Nephron (organoid): Measurements from ENCODE around the gene PTPRA.
"Not testable (repeated sequence)": the region's sequence is repeated elsewhere in the genome, so short reads cannot be mapped to it uniquely, and the experiment has no call there.

Experiments
- H3K27ac Mint-ChIP-seq, 3 experiments: 2 replicates each; pipeline ENCODE4 v1.8.0; 2020; ENCODE audit warnings: mixed read lengths in 3 of 3, mild to moderate bottlenecking in 2 of 3, moderate library complexity in 1 of 3
- H3K27me3 Mint-ChIP-seq: 2 replicates; pipeline ENCODE4 v1.8.0; 2021; ENCODE audit warnings: low read depth, mild to moderate bottlenecking, moderate library complexity, mixed read lengths
- H3K36me3 Mint-ChIP-seq: 2 replicates; pipeline ENCODE4 v1.8.0; 2020; ENCODE audit warnings: low read depth, mixed read lengths
- H3K4me1 Mint-ChIP-seq: 2 replicates; pipeline ENCODE4 v1.8.0; 2020; ENCODE audit warnings: mixed read lengths
- H3K4me3 Mint-ChIP-seq, 3 experiments: 2 replicates each; pipeline ENCODE4 v1.8.0; 2020; ENCODE audit warnings: mild to moderate bottlenecking in 3 of 3, mixed read lengths in 3 of 3, moderate library complexity in 2 of 3
- H3K9me3 Mint-ChIP-seq: 2 replicates; pipeline ENCODE4 v1.8.0; 2020; ENCODE audit warnings: mixed read lengths
- TF ChIP-seq, protein P1 (sequence below), 3 experiments: fragments of 200-600 bp; sonication (generic); IDR thresholded peaks; one replicate each; pipeline ENCODE4 v1.5.0; 2021; ENCODE audit warnings: antibody characterized with exemption in 3 of 3; ENCODE audit not compliant: unreplicated experiment in 3 of 3

The PTPRA gene, protein sequence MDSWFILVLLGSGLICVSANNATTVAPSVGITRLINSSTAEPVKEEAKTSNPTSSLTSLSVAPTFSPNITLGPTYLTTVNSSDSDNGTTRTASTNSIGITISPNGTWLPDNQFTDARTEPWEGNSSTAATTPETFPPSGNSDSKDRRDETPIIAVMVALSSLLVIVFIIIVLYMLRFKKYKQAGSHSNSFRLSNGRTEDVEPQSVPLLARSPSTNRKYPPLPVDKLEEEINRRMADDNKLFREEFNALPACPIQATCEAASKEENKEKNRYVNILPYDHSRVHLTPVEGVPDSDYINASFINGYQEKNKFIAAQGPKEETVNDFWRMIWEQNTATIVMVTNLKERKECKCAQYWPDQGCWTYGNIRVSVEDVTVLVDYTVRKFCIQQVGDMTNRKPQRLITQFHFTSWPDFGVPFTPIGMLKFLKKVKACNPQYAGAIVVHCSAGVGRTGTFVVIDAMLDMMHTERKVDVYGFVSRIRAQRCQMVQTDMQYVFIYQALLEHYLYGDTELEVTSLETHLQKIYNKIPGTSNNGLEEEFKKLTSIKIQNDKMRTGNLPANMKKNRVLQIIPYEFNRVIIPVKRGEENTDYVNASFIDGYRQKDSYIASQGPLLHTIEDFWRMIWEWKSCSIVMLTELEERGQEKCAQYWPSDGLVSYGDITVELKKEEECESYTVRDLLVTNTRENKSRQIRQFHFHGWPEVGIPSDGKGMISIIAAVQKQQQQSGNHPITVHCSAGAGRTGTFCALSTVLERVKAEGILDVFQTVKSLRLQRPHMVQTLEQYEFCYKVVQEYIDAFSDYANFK

DNA sequence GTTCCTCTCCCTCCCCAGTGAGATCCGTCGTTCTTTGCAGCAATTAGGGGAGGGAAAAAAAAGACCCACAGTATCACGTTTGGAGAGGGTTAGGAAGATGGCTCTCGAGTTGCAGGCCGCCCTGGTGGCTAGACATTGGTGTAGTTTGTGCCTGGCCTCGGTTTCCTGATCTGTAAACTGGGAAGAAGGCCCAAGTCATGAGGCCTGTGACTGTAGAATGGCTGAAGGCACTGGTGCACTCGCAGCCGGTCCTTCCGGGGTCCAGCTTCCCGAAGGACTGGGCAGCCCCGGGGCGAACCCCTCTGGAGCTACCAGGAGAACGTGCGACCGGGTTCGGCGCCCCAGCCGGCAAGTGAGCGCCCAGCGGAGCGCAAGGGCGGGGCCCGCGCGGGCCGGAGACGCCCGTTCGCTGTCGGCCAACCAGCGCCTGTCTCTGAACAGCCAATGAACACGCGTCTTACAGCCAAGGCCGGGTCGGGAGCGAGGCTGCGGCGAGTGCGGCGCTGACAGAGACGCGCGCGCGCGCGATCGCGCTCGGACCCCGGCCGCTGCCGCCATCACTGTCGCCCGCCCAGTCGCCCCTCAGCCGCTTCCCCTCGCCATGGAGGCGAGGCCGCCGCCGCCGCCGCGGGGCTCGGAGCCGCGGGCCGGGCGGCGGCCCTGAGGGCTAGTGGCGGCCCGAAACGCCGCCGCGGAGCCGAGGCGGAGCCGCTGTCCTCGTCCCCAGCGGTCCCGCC is at the start of gene PTPRA:
Gene PTPRA (plus strand): TSS at position 472 of the 737 bp plus-strand sequence. CDS start 90,797 bp downstream, outside the sequence.
- H3K27me3 Mint-ChIP-seq, result peaks cover 21% of the 10 kb centered on the region
- H3K4me3 Mint-ChIP-seq, result peak within 1 kb of the TSS; percentile 88 to 97 (median 92)
- TF ChIP-seq, protein P1, sequence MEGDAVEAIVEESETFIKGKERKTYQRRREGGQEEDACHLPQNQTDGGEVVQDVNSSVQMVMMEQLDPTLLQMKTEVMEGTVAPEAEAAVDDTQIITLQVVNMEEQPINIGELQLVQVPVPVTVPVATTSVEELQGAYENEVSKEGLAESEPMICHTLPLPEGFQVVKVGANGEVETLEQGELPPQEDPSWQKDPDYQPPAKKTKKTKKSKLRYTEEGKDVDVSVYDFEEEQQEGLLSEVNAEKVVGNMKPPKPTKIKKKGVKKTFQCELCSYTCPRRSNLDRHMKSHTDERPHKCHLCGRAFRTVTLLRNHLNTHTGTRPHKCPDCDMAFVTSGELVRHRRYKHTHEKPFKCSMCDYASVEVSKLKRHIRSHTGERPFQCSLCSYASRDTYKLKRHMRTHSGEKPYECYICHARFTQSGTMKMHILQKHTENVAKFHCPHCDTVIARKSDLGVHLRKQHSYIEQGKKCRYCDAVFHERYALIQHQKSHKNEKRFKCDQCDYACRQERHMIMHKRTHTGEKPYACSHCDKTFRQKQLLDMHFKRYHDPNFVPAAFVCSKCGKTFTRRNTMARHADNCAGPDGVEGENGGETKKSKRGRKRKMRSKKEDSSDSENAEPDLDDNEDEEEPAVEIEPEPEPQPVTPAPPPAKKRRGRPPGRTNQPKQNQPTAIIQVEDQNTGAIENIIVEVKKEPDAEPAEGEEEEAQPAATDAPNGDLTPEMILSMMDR (IDR thresholded peaks at IDR 0.05; ENCODE audit: unreplicated experiment in 3 of 3), result no peak
- H3K9me3 Mint-ChIP-seq, result no peaks in the 10 kb centered on the region
- H3K4me1 Mint-ChIP-seq, result peaks cover 47% of the 10 kb centered on the region
- H3K27ac Mint-ChIP-seq, result peak within 1 kb of the TSS; percentile 5 to 78 (median 49)
- H3K36me3 Mint-ChIP-seq, result peaks cover 11% of the 10 kb centered on the region

DNA sequence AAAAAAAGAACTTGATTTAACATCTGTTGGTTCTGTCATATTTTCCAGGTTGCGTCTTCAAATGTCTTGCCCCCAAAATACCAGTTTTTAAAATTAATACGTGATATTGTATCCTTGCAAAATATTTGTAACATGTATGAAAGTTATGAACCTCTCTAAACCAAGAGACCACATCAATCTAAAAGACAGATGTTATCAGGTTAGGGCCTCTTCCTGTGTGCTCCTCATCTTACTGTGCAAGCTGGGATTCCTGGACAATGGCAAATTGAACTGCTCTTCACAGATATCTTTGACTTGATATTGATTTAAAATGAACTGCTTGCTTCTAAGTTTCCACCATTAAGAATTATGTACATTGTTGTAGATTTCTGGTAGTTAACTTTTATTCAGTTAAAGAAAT is 47.5 kb upstream of the PTPRA start:
- TF ChIP-seq, protein P1 (IDR thresholded peaks at IDR 0.05; ENCODE audit: unreplicated experiment in 3 of 3), result no peak
- peaks cover 13% of the 10 kb centered on the region for H3K4me1 Mint-ChIP-seq
- no peaks in the 10 kb centered on the region for H3K36me3 Mint-ChIP-seq
- peak overlapping the region; percentile 65 to 87 (median 83) for H3K27ac Mint-ChIP-seq
- peaks cover 2% of the 10 kb centered on the region for H3K9me3 Mint-ChIP-seq
- H3K4me3 Mint-ChIP-seq, result peak overlapping the region; percentile 72 to 79 (median 76)
- H3K27me3 Mint-ChIP-seq, result peaks cover 12% of the 10 kb centered on the region

DNA sequence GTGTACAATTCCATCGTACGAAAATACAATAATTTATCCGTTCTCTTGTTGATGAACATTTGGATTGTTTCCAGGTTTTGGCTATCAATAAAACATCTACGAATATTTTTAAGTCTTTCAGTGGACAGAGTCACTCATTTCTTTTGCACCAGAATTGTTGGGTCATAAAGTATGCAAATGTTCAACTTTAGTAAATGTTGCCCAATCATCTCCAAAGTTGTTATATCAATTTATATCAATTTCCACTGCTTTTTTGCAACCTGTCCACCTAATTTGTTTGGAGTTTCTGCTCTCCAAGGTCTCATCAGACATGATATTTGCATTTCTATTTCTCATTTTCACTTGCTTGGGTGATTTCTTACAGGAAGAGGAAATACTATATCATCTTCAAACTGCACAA is 46.6 kb upstream of the PTPRA start:
- peaks cover 10% of the 10 kb centered on the region for H3K4me1 Mint-ChIP-seq
- H3K27me3 Mint-ChIP-seq, result peaks cover 9% of the 10 kb centered on the region
- H3K4me3 Mint-ChIP-seq, result peak overlapping the region; percentile 36 to 79 (median 72)
- TF ChIP-seq, protein P1 (IDR thresholded peaks at IDR 0.05; ENCODE audit: unreplicated experiment in 3 of 3), result no peak
- peaks cover 2% of the 10 kb centered on the region for H3K9me3 Mint-ChIP-seq
- H3K27ac Mint-ChIP-seq, result peak overlapping the region; percentile 2 to 87 (median 61)
- no peaks in the 10 kb centered on the region for H3K36me3 Mint-ChIP-seq

DNA sequence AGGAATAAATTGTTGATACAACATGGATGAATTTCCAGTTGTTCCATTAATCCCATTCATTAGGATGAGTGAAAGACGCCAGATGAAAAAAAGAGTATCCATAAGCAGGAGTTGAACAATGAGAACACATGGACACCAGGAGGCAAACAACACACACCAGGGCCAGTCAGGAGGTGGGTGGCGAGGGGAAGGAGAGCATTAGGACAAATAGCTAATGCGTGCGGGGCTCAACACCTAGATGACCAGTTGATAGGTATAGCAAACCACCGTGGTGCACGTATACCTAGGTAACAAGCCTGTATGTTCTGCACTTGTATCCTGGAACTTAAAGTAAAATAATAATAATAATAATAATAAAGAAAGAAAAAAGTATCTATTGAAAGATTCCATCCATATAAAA is 43.9 kb upstream of the PTPRA start:
- no peak overlapping the region for H3K4me3 Mint-ChIP-seq
- H3K27ac Mint-ChIP-seq, result no peak overlapping the region
- peaks cover 8% of the 10 kb centered on the region for H3K36me3 Mint-ChIP-seq
- peaks cover 7% of the 10 kb centered on the region for H3K4me1 Mint-ChIP-seq
- peaks cover 2% of the 10 kb centered on the region for H3K9me3 Mint-ChIP-seq
- TF ChIP-seq, protein P1 (IDR thresholded peaks at IDR 0.05; ENCODE audit: unreplicated experiment in 3 of 3), result no peak
- H3K27me3 Mint-ChIP-seq, result peaks cover 6% of the 10 kb centered on the region

DNA sequence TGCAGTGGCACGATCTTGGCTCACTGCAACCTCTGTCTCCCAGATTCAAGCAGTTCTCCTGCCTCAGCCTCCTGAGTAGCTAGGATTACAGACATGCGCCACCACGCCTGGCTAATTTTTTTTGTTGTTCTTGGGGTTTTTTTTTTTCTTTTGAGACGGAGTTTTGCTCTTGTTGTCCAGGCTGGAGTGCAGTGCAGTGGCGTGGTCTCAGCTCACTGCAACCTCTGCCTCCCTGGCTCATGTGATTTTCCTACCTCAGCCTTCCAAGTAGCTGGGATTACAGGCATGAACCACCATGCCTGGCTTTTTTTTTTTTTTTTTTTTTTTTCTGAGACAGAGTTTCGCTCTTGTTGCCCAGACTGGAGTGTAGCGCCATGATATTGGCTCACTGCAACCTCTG is 42.1 kb upstream of the PTPRA start:
- not testable (repeated sequence) for H3K27me3 Mint-ChIP-seq, H3K9me3 Mint-ChIP-seq, H3K4me3 Mint-ChIP-seq, H3K27ac Mint-ChIP-seq, H3K4me1 Mint-ChIP-seq
- H3K36me3 Mint-ChIP-seq, result peaks cover 19% of the 10 kb centered on the region

DNA sequence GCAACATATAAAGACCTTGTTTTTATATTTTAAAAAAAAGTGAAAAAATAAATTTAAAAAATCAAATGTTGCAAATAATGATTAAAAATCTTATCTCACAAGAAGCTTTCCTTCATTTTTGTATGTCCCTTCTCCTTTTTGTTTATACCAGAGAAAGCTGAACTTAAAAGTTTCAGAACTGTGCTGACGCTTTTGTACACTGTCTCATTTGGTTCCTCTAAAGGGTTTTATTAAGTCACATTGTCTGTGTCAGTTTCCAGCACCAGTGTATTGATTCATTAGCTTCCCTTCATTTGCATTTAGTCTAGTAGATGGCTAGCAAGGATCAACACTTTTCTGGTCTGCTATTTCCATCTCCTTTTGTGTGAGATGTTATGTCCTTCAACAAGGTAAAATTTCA is 39.5 kb upstream of the PTPRA start:
- no peaks in the 10 kb centered on the region for H3K4me1 Mint-ChIP-seq
- TF ChIP-seq, protein P1 (IDR thresholded peaks at IDR 0.05; ENCODE audit: unreplicated experiment in 3 of 3), result no peak
- no peak overlapping the region for H3K27ac Mint-ChIP-seq
- H3K27me3 Mint-ChIP-seq, result no peaks in the 10 kb centered on the region
- H3K9me3 Mint-ChIP-seq, result no peaks in the 10 kb centered on the region
- peaks cover 42% of the 10 kb centered on the region for H3K36me3 Mint-ChIP-seq
- no peak overlapping the region for H3K4me3 Mint-ChIP-seq
